ENCODE measurements around the gene ICOS. TPM values are rescaled to one million over a fixed set of nuclear protein-coding genes. Genes with fewer than 3 reads are reported as not detected.
"Not testable (repeated sequence)": the region's sequence is repeated elsewhere in the genome, so short reads cannot be mapped to it uniquely, and the experiment has no call there.

Gene ICOS
- total and polyA plus RNA-seq, 2 experiments from 2014 or later: 0.10 TPM; not detected in 1

GRCh38 chr2:203959672-203960071 is 23.1 kb downstream of the ICOS start:
- 86% methylated on average over 4 of the region's 4 CpGs for WGBS (ENCODE audit: low lambda C conversion rate, missing lambda C conversion rate)
- H3K4me2 ChIP-seq: no peak overlapping the region

GRCh38 chr2:203960811-203961210 is 24.2 kb downstream of the ICOS start:
- peaks cover 3% of the 10 kb centered on the region for H3K27me3 ChIP-seq
- WGBS (ENCODE audit: low lambda C conversion rate, missing lambda C conversion rate): 78% methylated on average over 2 of the region's 2 CpGs

More at GRCh38 chr2:203959672-203960071, 23.1 kb downstream of the ICOS start:
- no peaks in the 10 kb centered on the region for H3K9me3 ChIP-seq (ENCODE audit: low read depth)
- no peaks in the 10 kb centered on the region for H3K9me2 ChIP-seq (replicated peaks; ENCODE audit: insufficient read depth)
- no peaks in the 10 kb centered on the region for H3K79me2 ChIP-seq
- H3K27me3 ChIP-seq: peaks cover 3% of the 10 kb centered on the region
- no peak overlapping the region for H3K4me3 ChIP-seq
- DNase-seq (ENCODE audit: low spot score): no peak
- H4K20me1 ChIP-seq (ENCODE audit: insufficient read depth, poor library complexity, severe bottlenecking): no peaks in the 10 kb centered on the region
- no peak for TF ChIP-seq EZH2 (IDR thresholded peaks at IDR 0.05; ENCODE audit: borderline replicate concordance)
- TF ChIP-seq CTCF (IDR thresholded peaks at IDR 0.05; ENCODE audit: poor library complexity): no peak
- TF ChIP-seq EZH2phosphoT487 (IDR thresholded peaks at IDR 0.05; ENCODE audit: low read depth, severe bottlenecking, unreplicated experiment): no peak
- no peaks in the 10 kb centered on the region for H3K4me1 ChIP-seq (ENCODE audit: insufficient read depth)
- H3K36me3 ChIP-seq (replicated peaks; ENCODE audit: insufficient read depth, low read depth): no peaks in the 10 kb centered on the region
- no peak overlapping the region for H3K27ac ChIP-seq
- no peak overlapping the region for H2AFZ ChIP-seq

GRCh38 chr2:203965190-203965589 is 28.6 kb downstream of the ICOS start:
- H3K4me1 ChIP-seq (ENCODE audit: insufficient read depth): not testable (repeated sequence)

More at GRCh38 chr2:203960811-203961210, 24.2 kb downstream of the ICOS start:
- no peaks in the 10 kb centered on the region for H3K36me3 ChIP-seq (replicated peaks; ENCODE audit: insufficient read depth, low read depth)
- H3K9me3 ChIP-seq (ENCODE audit: low read depth): no peaks in the 10 kb centered on the region
- TF ChIP-seq EZH2 (IDR thresholded peaks at IDR 0.05; ENCODE audit: borderline replicate concordance) (no peak), EZH2phosphoT487 (IDR thresholded peaks at IDR 0.05; ENCODE audit: low read depth, severe bottlenecking, unreplicated experiment) (no peak), CTCF (IDR thresholded peaks at IDR 0.05; ENCODE audit: poor library complexity) (no peak)
- H3K27ac ChIP-seq: no peak overlapping the region
- H2AFZ ChIP-seq: no peak overlapping the region
- no peaks in the 10 kb centered on the region for H3K9me2 ChIP-seq (replicated peaks; ENCODE audit: insufficient read depth)
- H3K4me1 ChIP-seq (ENCODE audit: insufficient read depth): no peaks in the 10 kb centered on the region
- H3K79me2 ChIP-seq: no peaks in the 10 kb centered on the region
- no peak for DNase-seq (ENCODE audit: low spot score)
- no peaks in the 10 kb centered on the region for H4K20me1 ChIP-seq (ENCODE audit: insufficient read depth, poor library complexity, severe bottlenecking)
- no peak overlapping the region for H3K4me3 ChIP-seq
- H3K4me2 ChIP-seq: no peak overlapping the region

GRCh38 chr2:203971251-203971650 is 34.7 kb downstream of the ICOS start:
- Histone ChIP-seq H4K20me1 (ENCODE audit: insufficient read depth, poor library complexity, severe bottlenecking) (no peaks in the 10 kb centered on the region), H3K79me2 (no peaks in the 10 kb centered on the region), H3K4me2 (no peak overlapping the region), H3K4me1 (ENCODE audit: insufficient read depth) (no peaks in the 10 kb centered on the region), H3K9me3 (ENCODE audit: low read depth) (no peaks in the 10 kb centered on the region), H3K4me3 (no peak overlapping the region), H3K27me3 (no peaks in the 10 kb centered on the region), H2AFZ (no peak overlapping the region), H3K36me3 (replicated peaks; ENCODE audit: insufficient read depth, low read depth) (no peaks in the 10 kb centered on the region), H3K9me2 (replicated peaks; ENCODE audit: insufficient read depth) (no peaks in the 10 kb centered on the region), H3K27ac (no peak overlapping the region)
- no peak for DNase-seq (ENCODE audit: low spot score)
- TF ChIP-seq EZH2 (IDR thresholded peaks at IDR 0.05; ENCODE audit: borderline replicate concordance): no peak
- TF ChIP-seq CTCF (IDR thresholded peaks at IDR 0.05; ENCODE audit: poor library complexity): no peak
- TF ChIP-seq EZH2phosphoT487 (IDR thresholded peaks at IDR 0.05; ENCODE audit: low read depth, severe bottlenecking, unreplicated experiment): no peak
- WGBS (ENCODE audit: low lambda C conversion rate, missing lambda C conversion rate): 89% methylated on average over 5 of the region's 5 CpGs

More at GRCh38 chr2:203965190-203965589, 28.6 kb downstream of the ICOS start:
- H3K27me3 ChIP-seq; H3K4me2 ChIP-seq; H3K27ac ChIP-seq; H2AFZ ChIP-seq; H3K9me2 ChIP-seq (replicated peaks; ENCODE audit: insufficient read depth); H4K20me1 ChIP-seq (ENCODE audit: insufficient read depth, poor library complexity, severe bottlenecking); DNase-seq (ENCODE audit: low spot score); H3K79me2 ChIP-seq; H3K4me3 ChIP-seq; H3K9me3 ChIP-seq (ENCODE audit: low read depth); H3K36me3 ChIP-seq (replicated peaks; ENCODE audit: insufficient read depth, low read depth): not testable (repeated sequence)
- 85% methylated on average over 7 of the region's 7 CpGs for WGBS (ENCODE audit: low lambda C conversion rate, missing lambda C conversion rate)

All from hepatocyte (in vitro differentiated cells).